HepG2 (cell line): ENCODE measurements around the gene TBCCD1.

Experiments
- FOSL2 ChIP-seq: sonication (generic); formaldehyde crosslinking; IDR thresholded peaks from 2 replicates; pipeline ENCODE4 v1.4.0; 2020; ENCODE audit warnings: missing genetic modification reagents
- RAD21 ChIP-seq: fragments of 450-650 bp; formaldehyde crosslinking; IDR thresholded peaks from 2 replicates; pipeline ENCODE4 v1.5.0; 2020; ENCODE audit warnings: mild to moderate bottlenecking
- REST ChIP-seq, 2 experiments: IDR thresholded peaks; 2 replicates each; pipeline ENCODE4 v1.6.1; 2011 to 2012; ENCODE audit warnings: low read length in 2 of 2, borderline replicate concordance in 1 of 2, low read depth in 1 of 2, mild to moderate bottlenecking in 1 of 2, moderate library complexity in 1 of 2

- no peak for TF ChIP-seq FOSL2 (CRISPR knock-in tag)
- no peak for TF ChIP-seq REST (IDR thresholded peaks at IDR 0.05; ENCODE audit: borderline replicate concordance in 1 of 2, low read depth in 1 of 2, low read length in 2 of 2)
- TF ChIP-seq RAD21 (CRISPR knock-in tag): no peak
Measured at GRCh38 chr3:186509423-186509822, 57.7 kb downstream of the TBCCD1 start.
